ENCODE results near the gene KLF13. TPM values are rescaled to one million over a fixed set of nuclear protein-coding genes. Genes with fewer than 3 reads are reported as not detected.

KLF13 gene
- total RNA-seq, 1 experiment from 2014 or later = 60.1 TPM

DNA sequence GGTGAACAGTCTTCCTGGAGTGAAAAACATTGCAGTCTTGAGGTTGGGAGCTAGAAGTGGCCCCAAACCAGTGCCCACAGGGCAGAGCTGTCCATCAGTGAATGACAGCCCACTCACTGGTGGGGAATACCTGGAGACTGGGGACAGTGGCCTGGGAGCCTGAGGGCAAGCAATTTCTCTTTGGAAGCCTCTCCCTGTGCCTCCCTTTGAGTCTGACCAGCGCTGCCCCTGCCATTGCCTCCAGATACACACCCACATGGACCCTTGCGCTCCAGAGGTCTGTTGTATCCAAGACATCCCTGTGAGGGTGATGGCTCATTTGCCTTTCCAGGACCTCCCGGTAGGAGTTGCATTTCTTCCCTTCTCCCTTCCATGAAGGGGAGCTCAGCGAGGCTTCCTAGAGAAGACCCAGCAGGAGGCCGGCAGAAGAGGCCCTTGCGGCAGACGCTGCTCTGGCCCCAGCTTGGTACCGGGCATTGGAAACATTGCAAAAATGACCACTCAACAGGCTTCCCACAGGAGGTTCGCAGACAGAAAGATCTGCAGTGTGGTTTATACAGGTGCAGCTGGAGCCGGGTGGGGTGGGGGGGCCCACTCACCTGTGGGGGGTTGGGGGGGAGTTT is 38.5 kb downstream of the KLF13 start:
- intact Hi-C loops (cut with micrococcal nuclease) = loop anchor here (10.0 kb wide), 1 partner anchor 120 kb away; no protein-coding TSS in a partner anchor
- no peak overlapping the region for H2AFZ ChIP-seq (ENCODE audit: low read depth, low read length, poor library complexity, severe bottlenecking)
- TF ChIP-seq SIN3A (IDR thresholded peaks at IDR 0.05; ENCODE audit: low read depth) (no peak), YY1 (IDR thresholded peaks at IDR 0.05; ENCODE audit: extremely low read depth, insufficient replicate concordance, low read depth, low read length) (no peak), FOSL1 (IDR thresholded peaks at IDR 0.05; ENCODE audit: low read depth) (no peak), ZNF274 (IDR thresholded peaks at IDR 0.05; ENCODE audit: low read depth, low read length) (no peak), TCF7L2 (IDR thresholded peaks at IDR 0.05; ENCODE audit: borderline replicate concordance, extremely low read depth, insufficient read depth, insufficient read length) (no peak), JUND (IDR thresholded peaks at IDR 0.05) (no peak), POLR2A (IDR thresholded peaks at IDR 0.05; ENCODE audit: borderline replicate concordance, extremely low read depth, insufficient read depth, insufficient read length) (no peak), EZH2 (IDR thresholded peaks at IDR 0.05) (no peak), CEBPB (IDR thresholded peaks at IDR 0.05; ENCODE audit: low read depth) (no peak)
- TF ChIP-seq, protein P1, sequence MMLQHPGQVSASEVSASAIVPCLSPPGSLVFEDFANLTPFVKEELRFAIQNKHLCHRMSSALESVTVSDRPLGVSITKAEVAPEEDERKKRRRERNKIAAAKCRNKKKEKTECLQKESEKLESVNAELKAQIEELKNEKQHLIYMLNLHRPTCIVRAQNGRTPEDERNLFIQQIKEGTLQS (IDR thresholded peaks at IDR 0.05) = no peak
- TF ChIP-seq, protein P2, sequence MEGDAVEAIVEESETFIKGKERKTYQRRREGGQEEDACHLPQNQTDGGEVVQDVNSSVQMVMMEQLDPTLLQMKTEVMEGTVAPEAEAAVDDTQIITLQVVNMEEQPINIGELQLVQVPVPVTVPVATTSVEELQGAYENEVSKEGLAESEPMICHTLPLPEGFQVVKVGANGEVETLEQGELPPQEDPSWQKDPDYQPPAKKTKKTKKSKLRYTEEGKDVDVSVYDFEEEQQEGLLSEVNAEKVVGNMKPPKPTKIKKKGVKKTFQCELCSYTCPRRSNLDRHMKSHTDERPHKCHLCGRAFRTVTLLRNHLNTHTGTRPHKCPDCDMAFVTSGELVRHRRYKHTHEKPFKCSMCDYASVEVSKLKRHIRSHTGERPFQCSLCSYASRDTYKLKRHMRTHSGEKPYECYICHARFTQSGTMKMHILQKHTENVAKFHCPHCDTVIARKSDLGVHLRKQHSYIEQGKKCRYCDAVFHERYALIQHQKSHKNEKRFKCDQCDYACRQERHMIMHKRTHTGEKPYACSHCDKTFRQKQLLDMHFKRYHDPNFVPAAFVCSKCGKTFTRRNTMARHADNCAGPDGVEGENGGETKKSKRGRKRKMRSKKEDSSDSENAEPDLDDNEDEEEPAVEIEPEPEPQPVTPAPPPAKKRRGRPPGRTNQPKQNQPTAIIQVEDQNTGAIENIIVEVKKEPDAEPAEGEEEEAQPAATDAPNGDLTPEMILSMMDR (IDR thresholded peaks at IDR 0.05 in 2 of 3, conservative IDR thresholded peaks at IDR 0.05 in 1 of 3; ENCODE audit: borderline replicate concordance in 1 of 3, insufficient read depth in 1 of 3, low read depth in 2 of 3, low read length in 2 of 3) = no peak
- TF ChIP-seq, protein P3, sequence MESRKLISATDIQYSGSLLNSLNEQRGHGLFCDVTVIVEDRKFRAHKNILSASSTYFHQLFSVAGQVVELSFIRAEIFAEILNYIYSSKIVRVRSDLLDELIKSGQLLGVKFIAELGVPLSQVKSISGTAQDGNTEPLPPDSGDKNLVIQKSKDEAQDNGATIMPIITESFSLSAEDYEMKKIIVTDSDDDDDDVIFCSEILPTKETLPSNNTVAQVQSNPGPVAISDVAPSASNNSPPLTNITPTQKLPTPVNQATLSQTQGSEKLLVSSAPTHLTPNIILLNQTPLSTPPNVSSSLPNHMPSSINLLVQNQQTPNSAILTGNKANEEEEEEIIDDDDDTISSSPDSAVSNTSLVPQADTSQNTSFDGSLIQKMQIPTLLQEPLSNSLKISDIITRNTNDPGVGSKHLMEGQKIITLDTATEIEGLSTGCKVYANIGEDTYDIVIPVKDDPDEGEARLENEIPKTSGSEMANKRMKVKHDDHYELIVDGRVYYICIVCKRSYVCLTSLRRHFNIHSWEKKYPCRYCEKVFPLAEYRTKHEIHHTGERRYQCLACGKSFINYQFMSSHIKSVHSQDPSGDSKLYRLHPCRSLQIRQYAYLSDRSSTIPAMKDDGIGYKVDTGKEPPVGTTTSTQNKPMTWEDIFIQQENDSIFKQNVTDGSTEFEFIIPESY (IDR thresholded peaks at IDR 0.05; ENCODE audit: extremely low read depth, insufficient replicate concordance, low read length) = no peak
- H3K27me3 ChIP-seq (ENCODE audit: insufficient read depth, low read length) = no peaks in the 10 kb centered on the region
- 0 out of 4 replicates have a peak, but pooled peaks cover 0 to 3% of the 10 kb centered on the region in 2 experiments for H3K9me3 ChIP-seq (ENCODE audit: control insufficient read depth in 1 of 2, insufficient read depth in 1 of 2, low read depth in 1 of 2, low read length in 2 of 2)
- peaks cover 32% of the 10 kb centered on the region; the same call in 1 of the 2 replicates for H3K79me2 ChIP-seq (ENCODE audit: insufficient read depth, low read length)
- no peaks in the 10 kb centered on the region for H3K9me2 ChIP-seq (ENCODE audit: insufficient read depth)
- H4K20me1 ChIP-seq (ENCODE audit: insufficient read depth) = no peaks in the 10 kb centered on the region; the same call in 1 of the 2 replicates
- no peak overlapping the region for H3K4me3 ChIP-seq (replicated peaks in 1 of 2; ENCODE audit: low read depth in 1 of 2, low read length in 2 of 2)
- BruUV-seq (replicated peaks) = no TSS peak
- ATAC-seq (no peak), DNase-seq (ENCODE audit: low read depth, low spot score) (no peak)
- POLR2A ChIA-PET = no interaction called here
- H3K4me2 ChIP-seq (ENCODE audit: low read length) = no peak overlapping the region
- RAD21 ChIA-PET (ENCODE audit: low non-redundant PET in 1 of 2, low total read pairs in 2 of 2, uncharacterized antibody in 2 of 2, unreplicated experiment in 2 of 2) = interaction anchor here in 1 of 2 experiments (0.7 kb wide), 1 partner anchor 149 kb away, joined by 3 read pairs; no protein-coding TSS in a partner anchor
- peaks cover 3 to 7% of the 10 kb centered on the region in 2 experiments; a peak in 2 of 4 replicates for H3K4me1 ChIP-seq (ENCODE audit: control insufficient read depth in 1 of 2, insufficient read depth in 2 of 2, low read length in 2 of 2)
- no peak overlapping the region for H3K9ac ChIP-seq (ENCODE audit: low read length)
- CTCF ChIA-PET = no interaction called here
- no peak overlapping the region for H3K27ac ChIP-seq (ENCODE audit: low read depth, low read length)
- H3K36me3 ChIP-seq (ENCODE audit: control insufficient read depth in 1 of 2, insufficient read depth in 2 of 2, low read length in 2 of 2) = no peaks in the 10 kb centered on the region

Measured in HCT116 (cell line).